Transverse colon (tissue), 4 donors: Measurements from ENCODE around the gene APOD. TPM values are rescaled to one million over a fixed set of nuclear protein-coding genes. Genes with fewer than 3 reads are reported as not detected.

Source experiments
- DNase-seq: peaks from one replicate; pipeline ENCODE4 v3.0.0-alpha.2; 2019
- H3K27ac ChIP-seq, 4 donors: fragments of 200-600 bp; sonication (generic); 2 replicates each; pipeline ENCODE4 v1.5.1; 2016 to 2018; ENCODE audit warnings: inconsistent platforms in 4 of 4
- H3K27me3 ChIP-seq: fragments of 200-600 bp; sonication (generic); 2 replicates; pipeline ENCODE4 v1.5.1; 2017; ENCODE audit warnings: inconsistent platforms
- H3K36me3 ChIP-seq, 4 donors: fragments of 200-600 bp; sonication (generic); 2 replicates each; pipeline ENCODE4 v1.5.1; 2017 to 2019; ENCODE audit warnings: inconsistent platforms in 4 of 4
- H3K4me1 ChIP-seq, 4 donors: fragments of 200-600 bp; sonication (generic); 2 replicates each; pipeline ENCODE4 v1.5.1; 2017 to 2020; ENCODE audit warnings: inconsistent platforms in 4 of 4
- H3K4me3 ChIP-seq, 4 donors: fragments of 200-600 bp; sonication (generic); 1 replicate in 1 of 4; 2 replicates in 3 of 4; pipeline versions ENCODE4 v1.5.1 to v1.6.1; 2017 to 2019; ENCODE audit warnings: inconsistent platforms in 4 of 4
- H3K9me3 ChIP-seq, 2 donors: fragments of 200-600 bp; sonication (generic); 2 replicates each; pipeline ENCODE4 v1.5.1; 2017 to 2019; ENCODE audit warnings: inconsistent platforms in 2 of 2
- CTCF ChIP-seq, 5 experiments: fragments of 200-600 bp in 3 of 5; fragments of 450-650 bp in 2 of 5; sonication (generic) in 3 of 5; IDR thresholded peaks; 1 replicate in 2 of 5; 2 replicates in 3 of 5; pipeline ENCODE4 v1.5.1; 2016 to 2017; ENCODE audit warnings: antibody characterized with exemption in 5 of 5, inconsistent platforms in 3 of 5, mild to moderate bottlenecking in 2 of 5, moderate library complexity in 1 of 5
- EP300 ChIP-seq: sonication (generic); formaldehyde crosslinking; IDR thresholded peaks from one replicate; pipeline ENCODE4 v1.6.1; 2017; ENCODE audit warnings: antibody characterized with exemption, low read depth
- POLR2A ChIP-seq: fragments of 450-650 bp; IDR thresholded peaks from one replicate; pipeline ENCODE4 v1.6.1; 2016; ENCODE audit warnings: antibody characterized with exemption, mild to moderate bottlenecking, moderate library complexity
- POLR2AphosphoS5 ChIP-seq, 3 donors: sonication (generic); formaldehyde crosslinking; IDR thresholded peaks; one replicate each; pipeline ENCODE4 v1.6.1; 2016; ENCODE audit warnings: antibody characterized with exemption in 3 of 3
- WGBS, 2 donors: methylation state at CpG; one replicate each; pipeline ENCODE4 v1.1.5; 2018; ENCODE audit warnings: low coverage in 1 of 2; 5-methylcytosine and 5-hydroxymethylcytosine counted together
- in situ Hi-C, 4 donors: fragments of 200-750 bp; cut with MboI; loops; one replicate each; pipeline versions ENCODE4 v1.15.0 to v1.15.1; 2017; ENCODE audit warnings: low sequenced_read_pairs in 3 of 4, low pct_ligation_motif_present in 1 of 4, low pct_unique_long_range_greater_than_20kb in 1 of 4
- intact Hi-C: fragments of 100-400 bp; cut with DNase I; formaldehyde crosslinking; loops from one replicate; pipeline ENCODE4 v1.15.1; 2023; ENCODE audit warnings: low total_unique reads
- total RNA-seq, 4 donors: library from RNA; depleted of rRNA; stranded (reverse); fragments of >200 nt; gene quantifications; one replicate each; pipeline ENCODE4 v1.1.0, GENCODE V29; 2016

Gene APOD
- total RNA-seq, 4 donors from 2014 or later = 3.4 to 118 (median 46.1) TPM

GRCh38 chr3:195559723-195560409 is 23.9 kb downstream of the APOD start:
- in situ Hi-C loops = no loop called here

GRCh38 chr3:195558602-195559001 is 25.1 kb downstream of the APOD start:
- no peaks in the 10 kb centered on the region for H3K36me3 ChIP-seq
- no peak overlapping the region for H3K27ac ChIP-seq
- no peaks in the 10 kb centered on the region for H3K9me3 ChIP-seq
- H3K27me3 ChIP-seq = no peaks in the 10 kb centered on the region
- WGBS, 2 donors = 18 to 51% methylated on average over 1 to 3 of the region's 3 CpGs
- in situ Hi-C loops (no loop called here), intact Hi-C loops (no loop called here)
- H3K4me3 ChIP-seq = no peak overlapping the region
- DNase-seq = peak; percentile 47
- peaks cover 0 to 13% (median 9%) of the 10 kb centered on the region in 4 donors for H3K4me1 ChIP-seq
- TF ChIP-seq POLR2A = no peak
- TF ChIP-seq CTCF (IDR thresholded peaks at IDR 0.05) = peak; percentile 14 to 56 (median 34)
- TF ChIP-seq EP300 = no peak

More at GRCh38 chr3:195559723-195560409, 23.9 kb downstream of the APOD start:
- Histone ChIP-seq H3K4me1 (peaks cover 0 to 13% (median 9%) of the 10 kb centered on the region in 4 donors), H3K9me3 (no peaks in the 10 kb centered on the region), H3K4me3 (no peak overlapping the region), H3K36me3 (no peaks in the 10 kb centered on the region), H3K27ac (no peak overlapping the region), H3K27me3 (no peaks in the 10 kb centered on the region)
- WGBS, 2 donors = 86 to 91% methylated on average over 1 to 4 of the region's 4 CpGs
- DNase-seq = no peak
- TF ChIP-seq CTCF (IDR thresholded peaks at IDR 0.05) (no peak), POLR2AphosphoS5 (IDR thresholded peaks at IDR 0.05) (no peak), EP300 (no peak), POLR2A (no peak)
- intact Hi-C loops = no loop called here

GRCh38 chr3:195557322-195557721 is 26.4 kb downstream of the APOD start:
- no peak for DNase-seq
- no peaks in the 10 kb centered on the region for H3K27me3 ChIP-seq
- H3K27ac ChIP-seq = no peak overlapping the region
- peaks cover 0 to 13% (median 9%) of the 10 kb centered on the region in 4 donors for H3K4me1 ChIP-seq
- H3K9me3 ChIP-seq = no peaks in the 10 kb centered on the region
- no peak overlapping the region for H3K4me3 ChIP-seq
- no peaks in the 10 kb centered on the region for H3K36me3 ChIP-seq
- TF ChIP-seq EP300 (no peak), POLR2A (no peak), CTCF (IDR thresholded peaks at IDR 0.05) (no peak), POLR2AphosphoS5 (IDR thresholded peaks at IDR 0.05) (no peak)
- 50 to 67% methylated on average over 2 to 4 of the region's 4 CpGs for WGBS, 2 donors
- intact Hi-C loops (no loop called here), in situ Hi-C loops (no loop called here)

GRCh38 chr3:195556390-195556789 is 27.4 kb downstream of the APOD start:
- intact Hi-C loops = no loop called here
- in situ Hi-C loops = no loop called here
- TF ChIP-seq POLR2AphosphoS5 (IDR thresholded peaks at IDR 0.05) (no peak), CTCF (IDR thresholded peaks at IDR 0.05) (peak in 2 of 5 experiments; percentile 6 to 11)
- no peaks in the 10 kb centered on the region for H3K27me3 ChIP-seq
- H3K4me3 ChIP-seq = no peak overlapping the region
- H3K4me1 ChIP-seq = peaks cover 0 to 17% (median 11%) of the 10 kb centered on the region in 4 donors
- no peaks in the 10 kb centered on the region for H3K36me3 ChIP-seq
- DNase-seq = peak; percentile 28
- WGBS, 2 donors = 53 to 100% methylated on average over 1 to 10 of the region's 10 CpGs
- H3K27ac ChIP-seq = no peak overlapping the region
- H3K9me3 ChIP-seq = no peaks in the 10 kb centered on the region
